Liver (tissue), 3 donors: ENCODE data around the gene FRMD7.

Source experiments
- NR2F2 ChIP-seq: IDR thresholded peaks from 2 replicates; pipeline ENCODE4 v1.6.1; 2016; ENCODE audit warnings: antibody characterized with exemption
- TF ChIP-seq, protein P1 (sequence below): fragments of 150-350 bp; IDR thresholded peaks from 2 replicates; pipeline ENCODE4 v1.5.1; 2017; ENCODE audit warnings: improper control_type of control experiment, low read depth, low read length; ENCODE audit not compliant: missing input control
- donor health status: healthy.
- donor health status: healthy.

DNA sequence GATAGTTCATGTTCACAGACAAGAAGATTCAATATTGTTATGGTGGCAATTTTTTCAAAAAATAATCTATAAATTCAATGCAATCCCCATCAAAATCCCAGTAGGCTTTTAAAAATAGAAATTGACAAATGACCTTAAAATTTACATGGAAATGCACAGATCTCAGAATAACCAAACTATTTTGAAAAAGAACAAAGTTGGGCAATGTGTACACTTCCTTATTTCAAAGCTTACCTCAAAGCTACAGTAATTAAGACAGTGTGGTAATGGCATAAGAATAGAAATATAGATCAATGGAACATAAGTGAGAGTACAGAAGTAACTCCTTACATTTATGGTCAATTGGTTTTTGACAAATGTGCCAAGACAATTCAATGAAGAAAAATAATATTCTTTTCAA lies 39.0 kb downstream of the FRMD7 start:
- TF ChIP-seq, protein P1, sequence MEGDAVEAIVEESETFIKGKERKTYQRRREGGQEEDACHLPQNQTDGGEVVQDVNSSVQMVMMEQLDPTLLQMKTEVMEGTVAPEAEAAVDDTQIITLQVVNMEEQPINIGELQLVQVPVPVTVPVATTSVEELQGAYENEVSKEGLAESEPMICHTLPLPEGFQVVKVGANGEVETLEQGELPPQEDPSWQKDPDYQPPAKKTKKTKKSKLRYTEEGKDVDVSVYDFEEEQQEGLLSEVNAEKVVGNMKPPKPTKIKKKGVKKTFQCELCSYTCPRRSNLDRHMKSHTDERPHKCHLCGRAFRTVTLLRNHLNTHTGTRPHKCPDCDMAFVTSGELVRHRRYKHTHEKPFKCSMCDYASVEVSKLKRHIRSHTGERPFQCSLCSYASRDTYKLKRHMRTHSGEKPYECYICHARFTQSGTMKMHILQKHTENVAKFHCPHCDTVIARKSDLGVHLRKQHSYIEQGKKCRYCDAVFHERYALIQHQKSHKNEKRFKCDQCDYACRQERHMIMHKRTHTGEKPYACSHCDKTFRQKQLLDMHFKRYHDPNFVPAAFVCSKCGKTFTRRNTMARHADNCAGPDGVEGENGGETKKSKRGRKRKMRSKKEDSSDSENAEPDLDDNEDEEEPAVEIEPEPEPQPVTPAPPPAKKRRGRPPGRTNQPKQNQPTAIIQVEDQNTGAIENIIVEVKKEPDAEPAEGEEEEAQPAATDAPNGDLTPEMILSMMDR, result no peak
- TF ChIP-seq NR2F2, result no peak
